Neural cell (in vitro differentiated cells): ENCODE results near the gene VSIG10.

Experiments
- CTCF ChIP-seq: fragments of 450-650 bp; IDR thresholded peaks from 2 replicates; pipeline ENCODE4 v1.5.1; 2014; ENCODE audit warnings: antibody characterized with exemption, mild to moderate bottlenecking, moderate library complexity; ENCODE audit not compliant: poor library complexity, severe bottlenecking
- EP300 ChIP-seq: fragments of 450-650 bp; conservative IDR thresholded peaks from 2 replicates; pipeline ENCODE4 v1.6.1; 2014; ENCODE audit warnings: antibody characterized with exemption, mild to moderate bottlenecking, moderate library complexity; ENCODE audit not compliant: poor library complexity, severe bottlenecking
- POLR2AphosphoS5 ChIP-seq: IDR thresholded peaks from 2 replicates; pipeline ENCODE4 v1.6.1; 2012
- RAD21 ChIP-seq: fragments of 450-650 bp; conservative IDR thresholded peaks from 2 replicates; pipeline ENCODE4 v1.6.1; 2014; ENCODE audit warnings: antibody characterized with exemption, mild to moderate bottlenecking, moderate library complexity
- REST ChIP-seq: IDR thresholded peaks from 2 replicates; pipeline ENCODE4 v1.6.1; 2012; ENCODE audit warnings: borderline replicate concordance
- SMC3 ChIP-seq: fragments of 450-650 bp; conservative IDR thresholded peaks from 2 replicates; pipeline ENCODE4 v1.6.1; 2014; ENCODE audit warnings: antibody characterized with exemption, mild to moderate bottlenecking, moderate library complexity; ENCODE audit not compliant: poor library complexity

- TF ChIP-seq CTCF (no peak), RAD21 (no peak), SMC3 (no peak), POLR2AphosphoS5 (no peak), REST (no peak), EP300 (no peak)
Observed at GRCh38 chr12:118025168-118025567, 78.6 kb downstream of the VSIG10 start.
